Cerebellar cortex (tissue), 1 donor: ENCODE results near the gene HAP1.
"Not testable (repeated sequence)": the region's sequence is repeated elsewhere in the genome, so short reads cannot be mapped to it uniquely, and the experiment has no call there.

ENCODE experiments used
- DNase-seq: peaks from one replicate; pipeline ENCODE4 v3.0.0-alpha.2; 2015; ENCODE audit warnings: low spot score

The HAP1 gene

DNA sequence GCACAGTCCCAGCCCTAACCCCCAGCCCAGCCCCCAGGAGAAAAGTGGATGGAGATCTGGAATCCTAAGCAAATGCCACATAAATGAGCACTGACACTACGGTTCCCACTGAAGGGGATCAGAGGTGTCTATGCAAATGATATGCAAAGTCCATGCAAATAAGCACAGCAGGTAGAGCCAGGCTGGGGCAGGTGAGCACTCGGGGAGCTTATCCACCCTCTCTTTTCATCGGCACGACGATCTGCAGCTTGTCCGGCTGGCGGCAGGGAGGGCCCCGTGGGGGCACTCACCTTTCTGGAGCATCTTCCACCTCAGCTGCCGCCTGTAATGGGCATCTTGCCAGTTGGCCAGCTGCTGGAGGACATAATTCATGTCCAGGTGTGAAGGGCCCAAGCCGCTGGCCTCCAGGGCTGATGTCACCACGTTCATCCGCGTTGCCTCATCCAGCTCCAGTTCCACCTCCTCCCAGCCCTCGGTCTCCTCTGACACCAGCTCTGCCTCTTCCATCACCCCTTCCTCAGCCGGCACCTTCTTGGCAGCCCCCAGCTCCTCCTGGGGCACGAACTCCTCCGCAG is 9.9 kb downstream of the HAP1 start:
- DNase-seq = no peak

DNA sequence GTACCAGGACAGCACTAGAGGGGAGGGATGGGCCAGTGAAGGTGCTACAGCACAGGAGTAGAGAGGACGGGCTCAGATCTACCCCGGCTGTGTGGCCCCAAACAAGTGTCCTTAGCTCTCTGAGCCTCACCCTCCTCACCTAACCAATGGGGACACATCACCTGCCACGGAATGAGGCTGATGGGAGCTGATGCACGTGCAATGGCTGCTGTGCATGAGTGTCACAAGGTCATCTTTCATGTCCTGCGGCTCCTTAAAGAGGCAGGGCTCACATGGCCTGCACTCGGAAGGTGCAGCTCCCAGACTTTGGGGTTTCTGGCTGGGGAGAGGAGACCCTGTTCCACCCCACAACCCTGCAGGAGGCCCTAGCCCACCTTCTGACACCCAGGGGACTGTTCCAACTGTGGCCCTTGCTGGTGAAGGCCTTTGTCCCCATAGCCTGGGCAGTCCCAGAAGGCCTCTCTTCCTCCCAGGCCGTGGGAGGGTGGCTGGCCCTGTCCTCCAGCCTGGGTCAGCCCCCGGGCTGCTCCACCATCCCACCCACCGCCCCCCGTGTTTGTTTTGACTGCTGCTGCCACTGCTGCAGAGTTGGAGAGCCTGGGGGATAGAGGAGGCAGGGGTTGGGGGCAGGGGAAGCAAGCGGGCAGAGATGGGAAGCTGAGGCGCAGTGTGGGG is 10.5 kb downstream of the HAP1 start:
- DNase-seq = no peak

GRCh38 chr17:41722231-41722630 is 12.2 kb downstream of the HAP1 start:
- DNase-seq = no peak

GRCh38 chr17:41718287-41718645 is 16.2 kb downstream of the HAP1 start:
- DNase-seq = no peak

- no peak for DNase-seq
Observed at GRCh38 chr17:41717408-41718286, 16.8 kb downstream of the HAP1 start.

DNA sequence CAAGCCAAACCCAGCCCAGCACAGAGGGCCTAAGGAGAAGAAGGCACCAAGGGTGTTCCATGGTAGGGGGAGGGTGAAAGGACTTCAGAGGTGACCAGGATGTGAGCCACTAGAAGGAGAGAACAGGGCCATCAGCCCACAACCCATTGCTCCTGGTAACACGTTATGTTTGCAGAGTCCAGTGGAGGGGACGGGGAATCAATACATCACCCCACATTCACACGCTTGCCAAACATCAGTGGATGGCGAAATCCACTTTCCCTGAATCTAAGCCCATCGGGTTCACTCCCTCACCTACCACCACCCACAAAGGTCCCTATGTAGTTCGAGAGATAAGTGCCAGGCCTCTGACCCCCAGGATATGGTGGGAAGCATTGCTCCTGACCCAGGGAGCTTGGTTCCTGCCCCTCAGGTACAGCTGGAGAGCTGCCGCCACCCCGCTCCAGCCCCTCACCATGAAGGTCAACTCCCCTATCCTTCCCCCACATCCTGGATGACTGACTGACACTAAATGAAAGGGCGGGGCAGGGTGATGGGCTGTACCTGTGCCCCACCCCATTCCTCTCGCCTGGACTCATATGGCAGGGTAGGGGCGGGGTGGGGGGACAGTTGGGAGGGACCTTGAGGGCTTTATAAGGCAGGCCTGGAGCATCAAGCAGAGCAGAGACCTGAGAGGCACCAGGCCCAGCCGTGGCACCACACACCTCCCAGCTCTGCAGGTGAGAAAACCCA is 22.6 kb downstream of the HAP1 start, which contains the start of gene GAST:
TSS of gene GAST (plus strand) at position 663 of the 732 bp plus-strand sequence. CDS start 3,106 bp downstream, outside the sequence.
- DNase-seq = no peak

DNA sequence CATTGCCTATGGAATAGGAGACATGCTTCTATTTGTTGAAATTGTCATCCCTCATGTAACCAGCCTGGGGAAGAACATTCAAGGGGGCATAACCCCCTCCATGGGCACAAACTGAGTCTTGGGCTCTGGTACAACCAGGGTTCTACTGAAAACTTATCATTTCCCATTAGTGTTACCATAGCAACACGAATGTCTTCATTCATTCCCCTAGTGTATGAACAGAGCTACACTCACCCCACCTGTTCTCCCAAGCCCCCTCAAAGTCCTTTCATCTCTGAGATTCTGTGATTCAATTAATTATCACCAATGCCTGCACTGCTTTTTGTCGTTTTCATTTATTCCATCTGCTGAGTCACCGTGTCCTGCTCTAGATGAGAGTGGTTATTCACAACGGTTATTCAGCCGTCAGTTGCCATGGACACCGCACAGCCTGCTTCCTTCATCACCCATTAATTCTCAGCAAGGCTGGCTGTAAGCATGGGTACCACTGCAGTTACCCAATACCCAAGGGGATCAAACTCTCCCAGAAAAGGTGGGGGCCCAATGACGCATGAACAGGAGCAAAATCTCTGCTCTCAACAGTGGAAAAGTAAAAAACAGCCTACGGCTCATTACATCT is 23.9 kb downstream of the HAP1 start:
- no peak for DNase-seq

GRCh38 chr17:41707803-41708669 is 26.4 kb downstream of the HAP1 start:
- no peak for DNase-seq

DNA sequence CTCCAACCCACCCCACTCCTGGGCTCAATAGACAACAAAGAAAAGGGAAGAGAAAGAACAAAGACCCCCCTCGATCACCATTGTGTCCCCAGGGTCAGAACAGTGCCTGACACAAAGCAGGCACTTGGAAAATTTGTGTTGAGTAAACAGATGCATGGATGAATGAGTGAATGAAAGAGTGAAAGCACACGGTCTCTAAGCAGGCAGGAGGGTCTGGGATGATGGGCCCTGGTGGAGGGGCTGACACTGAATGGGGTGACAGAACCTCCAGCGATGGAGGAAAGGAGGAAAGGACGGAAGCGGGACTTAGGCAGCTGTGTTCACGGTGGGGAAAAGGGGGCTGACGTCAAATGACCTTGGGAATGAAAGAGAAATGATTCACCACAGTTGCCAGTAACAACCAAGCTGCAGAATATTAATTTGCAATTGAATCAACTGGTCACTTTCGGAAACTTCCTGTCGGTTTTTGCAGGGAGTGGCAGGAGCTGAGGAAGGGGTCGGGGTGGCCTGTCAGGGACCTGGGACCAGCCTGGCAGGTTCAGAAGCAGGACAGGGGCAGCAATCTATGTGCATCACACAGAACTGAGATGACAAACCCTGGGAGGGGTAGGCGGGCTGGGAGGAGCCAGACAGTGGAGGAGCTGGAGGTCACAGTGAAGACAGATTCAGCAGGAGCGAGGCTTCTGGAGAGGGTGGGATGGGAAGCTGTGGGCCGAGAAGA is 29.0 kb downstream of the HAP1 start:
- DNase-seq = no peak

- DNase-seq = no peak
Observed at GRCh38 chr17:41702712-41703111, 31.7 kb downstream of the HAP1 start.

DNA sequence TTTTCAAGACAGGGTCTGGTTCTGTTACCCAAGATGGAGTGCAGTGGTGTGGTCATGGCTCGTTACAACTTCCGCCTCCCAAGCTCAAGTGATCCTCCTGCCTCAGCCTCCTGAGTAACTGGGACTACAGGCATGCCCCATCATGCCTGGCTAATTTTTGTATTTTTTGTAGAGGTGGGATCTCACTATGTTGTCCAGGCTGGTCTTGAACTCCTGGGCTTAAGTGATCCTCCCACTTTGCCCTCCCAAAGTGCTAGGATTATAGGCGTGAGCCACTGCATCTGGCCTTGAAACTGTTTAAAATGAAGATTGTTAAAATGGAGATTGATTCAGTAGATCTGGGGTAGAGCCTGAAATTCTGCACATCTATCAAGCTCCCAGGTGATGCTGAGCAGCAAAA is 33.6 kb downstream of the HAP1 start:
- not testable (repeated sequence) for DNase-seq

- DNase-seq = no peak
Observed at GRCh38 chr17:41697122-41697962, 37.1 kb downstream of the HAP1 start.

GRCh38 chr17:41695954-41696757 is 38.3 kb downstream of the HAP1 start:
- peak; percentile 92 for DNase-seq

- DNase-seq = peak; percentile 51
Observed at GRCh38 chr17:41695134-41695661, 39.2 kb downstream of the HAP1 start.

GRCh38 chr17:41692722-41693521 is 41.5 kb downstream of the HAP1 start:
- DNase-seq = no peak

- DNase-seq = no peak
Observed at GRCh38 chr17:41691031-41691777, 43.2 kb downstream of the HAP1 start.

- no peak for DNase-seq
Observed at GRCh38 chr17:41690497-41690896, 43.9 kb downstream of the HAP1 start.
